SK-N-MC (cell line): ENCODE results near the gene SLC27A1.

Experiments used
- FOXP2 ChIP-seq: optimal IDR thresholded peaks from 2 replicates; pipeline ENCODE3; 2011; ENCODE audit warnings: mild to moderate bottlenecking, moderate library complexity; ENCODE audit not compliant: insufficient read depth; ENCODE audit errors: extremely low read length, control extremely low read depth
- POLR2AphosphoS5 ChIP-seq: IDR thresholded peaks from 2 replicates; pipeline ENCODE4 v1.6.1; 2012; ENCODE audit warnings: mild to moderate bottlenecking, low read depth, low read length, borderline replicate concordance

DNA sequence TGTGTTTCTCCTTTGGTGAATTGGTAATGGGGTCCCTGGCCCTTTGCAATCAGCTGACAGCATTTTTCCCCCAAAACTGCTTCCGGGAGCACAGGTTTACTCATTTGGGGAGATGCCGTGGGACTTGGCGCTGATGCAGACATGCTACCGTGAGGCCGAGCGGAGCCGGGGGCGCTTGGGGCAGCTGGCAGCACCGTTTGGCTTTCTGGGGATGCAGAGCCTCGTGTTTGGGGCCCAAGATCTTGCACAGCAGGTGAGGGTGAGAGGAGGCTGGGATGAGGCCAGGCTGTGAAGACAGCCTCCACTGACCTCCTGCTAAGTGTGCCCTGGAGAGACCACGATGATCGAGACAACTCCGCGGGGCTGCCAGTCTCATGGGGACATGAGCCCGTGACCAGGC is 71.7 kb downstream of the SLC27A1 start:
- TF ChIP-seq POLR2AphosphoS5 (no peak), FOXP2 (no peak)
